Islet of Langerhans (tissue), 1 donor: ENCODE data around the gene TBX19.

ENCODE experiments used
- FAIRE-seq: peaks from one replicate; lab custom pipeline; 2011; peaks lifted over from hg19 to GRCh38; lab: Jason Lieb, UNC

TBX19 gene

GRCh38 chr1:168280296-168280927, at the start of gene TBX19:
TBX19 (plus strand) TSS chr1:168280877; CDS start chr1:168281091, 214 bp downstream.
- FAIRE-seq: no peak

GRCh38 chr1:168234846-168235547, 45.7 kb upstream of the TBX19 start:
- FAIRE-seq: no peak

- no peak for FAIRE-seq
These were observed 45.2 kb upstream of the TBX19 start for GRCh38 chr1:168235548-168235885.

DNA sequence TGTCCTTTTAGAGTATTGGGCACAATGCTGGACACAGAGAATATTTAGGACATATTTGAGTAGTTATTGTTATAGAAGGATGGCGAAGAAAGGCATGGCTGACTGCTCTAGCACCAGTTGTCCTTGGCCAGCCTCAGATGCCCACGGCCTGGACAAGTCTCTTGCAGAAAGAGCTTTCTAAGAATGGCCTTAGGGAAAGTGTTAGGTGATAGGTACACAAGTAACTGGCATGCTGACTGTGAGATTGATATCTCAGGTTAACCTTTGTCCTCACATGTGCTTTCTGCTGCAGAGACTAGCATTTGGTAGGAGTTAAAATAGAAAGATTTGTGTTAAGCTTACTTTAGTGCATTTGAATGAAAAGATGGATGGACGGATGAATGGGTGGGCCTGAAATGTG, 44.7 kb upstream of the TBX19 start:
- no peak for FAIRE-seq

DNA sequence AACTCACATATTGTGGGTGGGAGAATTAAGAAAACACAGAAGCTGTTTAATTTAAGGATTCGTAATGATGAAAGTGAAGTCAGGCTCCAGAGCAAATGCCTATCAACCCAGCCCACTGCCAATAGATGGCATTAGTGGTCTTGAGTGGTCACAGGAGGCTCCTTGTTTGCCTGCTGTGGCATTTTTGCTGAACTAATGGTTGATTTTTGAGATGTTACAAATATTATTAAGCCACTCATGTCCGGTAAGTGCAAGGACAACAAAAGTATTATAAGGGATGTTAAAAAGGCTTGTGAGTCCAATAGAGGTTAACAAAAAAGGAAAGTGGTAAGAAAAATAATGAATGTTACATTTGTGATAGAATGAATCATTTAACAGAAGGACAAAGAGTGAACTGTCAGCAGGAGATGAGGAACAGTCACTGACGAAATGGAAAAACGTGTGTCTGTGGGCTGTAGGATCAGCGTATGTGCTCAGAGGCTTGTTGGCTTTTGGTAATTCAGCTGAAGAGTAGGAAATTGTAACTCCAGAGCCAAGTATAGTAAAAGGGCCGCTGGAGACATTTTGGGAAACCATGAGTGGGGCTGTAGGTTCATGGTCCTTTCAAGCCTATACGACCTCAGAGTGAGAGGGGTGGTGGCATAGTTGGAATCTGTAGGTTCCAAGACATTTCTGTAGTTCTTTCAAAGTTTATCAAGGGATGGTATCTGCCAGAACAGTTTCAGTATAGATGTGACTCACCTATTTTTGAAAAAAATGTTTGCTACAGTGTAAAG, 43.7 kb upstream of the TBX19 start:
- no peak for FAIRE-seq

GRCh38 chr1:168243198-168243597, 37.5 kb upstream of the TBX19 start:
- FAIRE-seq: peak; percentile 17

GRCh38 chr1:168243636-168244212, 37.0 kb upstream of the TBX19 start:
- FAIRE-seq: no peak

GRCh38 chr1:168245042-168245441, 35.6 kb upstream of the TBX19 start:
- peak; percentile 53 for FAIRE-seq

- FAIRE-seq: no peak
These were observed 34.2 kb upstream of the TBX19 start for GRCh38 chr1:168246506-168246905.

GRCh38 chr1:168252204-168252733, 28.4 kb upstream of the TBX19 start:
- peak; percentile 73 for FAIRE-seq

DNA sequence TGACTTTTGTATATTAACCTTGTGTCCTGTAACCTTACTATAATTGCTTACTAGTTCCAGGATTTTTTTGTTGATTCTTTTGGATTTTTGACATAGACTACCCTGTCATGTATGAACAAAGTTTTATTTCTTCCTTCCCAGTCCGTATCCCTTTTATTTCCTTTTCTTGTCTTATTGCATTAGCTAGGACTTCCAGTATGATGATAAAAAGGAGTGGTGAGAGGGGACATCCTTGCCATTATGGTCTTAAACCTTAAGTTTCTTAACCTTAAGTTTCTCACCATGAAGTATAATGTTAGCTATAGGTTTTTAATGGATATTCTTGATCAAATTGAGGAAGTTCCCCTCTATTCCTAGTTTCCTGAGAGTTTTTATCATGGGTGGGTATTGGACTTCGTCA, 24.5 kb upstream of the TBX19 start:
- FAIRE-seq: no peak

DNA sequence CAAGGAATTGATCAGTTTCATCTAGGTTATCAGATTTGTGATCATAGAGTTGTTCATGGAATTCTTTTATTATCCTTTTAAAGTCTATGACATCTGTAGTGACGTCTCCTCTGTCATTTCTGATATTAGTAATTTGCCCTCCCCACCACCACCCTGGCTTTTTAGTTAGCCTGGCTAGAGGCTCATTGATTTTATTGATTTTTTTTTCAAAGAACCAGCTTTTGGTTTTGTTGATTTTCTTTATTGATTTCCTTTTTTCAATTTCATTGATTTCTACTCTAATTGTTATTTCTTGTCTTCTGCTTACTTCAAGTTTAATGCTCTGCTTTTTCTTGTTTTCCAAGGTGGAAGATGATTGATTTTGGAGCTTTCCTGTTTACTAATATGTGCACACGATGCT, 23.3 kb upstream of the TBX19 start:
- FAIRE-seq: no peak

DNA sequence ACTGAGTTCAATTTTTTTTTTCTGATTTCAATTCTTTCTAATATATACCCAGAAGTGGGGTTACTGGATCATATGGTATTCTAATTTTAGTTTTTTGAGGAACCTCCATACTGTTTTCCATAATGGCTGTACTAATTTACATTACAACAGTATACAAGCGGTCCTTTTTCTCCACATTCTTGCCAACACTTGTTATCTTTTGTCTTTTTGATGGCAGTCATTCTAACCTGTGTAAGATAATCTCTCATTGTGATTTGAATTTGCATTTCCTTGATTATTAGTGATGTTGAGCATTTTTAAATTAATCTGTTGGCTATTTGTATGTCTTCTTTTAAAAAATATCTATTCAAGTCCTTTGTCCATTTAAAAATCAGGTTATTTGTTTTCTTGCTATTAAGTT, 21.1 kb upstream of the TBX19 start:
- FAIRE-seq: no peak

DNA sequence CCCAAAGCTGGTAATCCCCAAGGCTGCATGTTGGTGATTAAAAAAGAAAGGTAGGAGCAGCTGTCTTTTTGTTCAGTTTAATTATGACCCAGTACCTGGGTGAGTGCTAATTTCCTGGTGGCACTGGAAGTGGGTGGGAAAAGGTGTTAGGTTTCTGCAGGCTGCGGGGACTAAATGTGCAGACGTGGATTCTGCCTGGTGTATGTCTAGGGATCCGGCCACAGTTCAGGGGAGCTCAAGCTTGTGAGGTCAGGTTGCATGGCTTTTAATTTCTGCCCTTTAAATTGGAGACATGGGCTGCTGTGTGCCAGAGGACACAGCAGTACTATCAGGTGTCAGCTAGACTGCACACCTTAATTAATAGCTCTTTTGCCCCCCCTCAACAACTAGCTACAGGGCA, 20.3 kb upstream of the TBX19 start:
- no peak for FAIRE-seq

GRCh38 chr1:168261390-168261789, 19.3 kb upstream of the TBX19 start:
- no peak for FAIRE-seq

GRCh38 chr1:168263130-168263529, 17.5 kb upstream of the TBX19 start:
- FAIRE-seq: no peak

DNA sequence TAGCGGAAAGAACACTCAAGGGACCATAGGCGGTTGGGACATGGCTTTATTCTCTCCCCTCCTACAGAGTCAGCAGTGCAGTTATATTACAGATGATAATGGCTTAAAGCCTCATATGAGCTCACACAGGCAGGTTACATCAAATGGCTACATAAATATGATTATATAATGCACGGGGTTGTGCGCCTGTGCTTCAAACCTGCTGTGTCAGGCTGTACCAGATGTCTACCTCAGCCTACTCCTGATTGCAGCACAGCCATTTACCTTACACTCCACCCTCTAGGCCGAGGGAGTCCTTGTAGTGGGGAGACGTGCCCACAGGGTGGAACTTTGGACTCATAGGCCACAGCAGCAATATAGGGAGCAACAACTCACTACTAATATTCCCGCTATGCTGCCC, 16.4 kb upstream of the TBX19 start:
- no peak for FAIRE-seq

- no peak for FAIRE-seq
These were observed 15.1 kb upstream of the TBX19 start for GRCh38 chr1:168265596-168265995.

- no peak for FAIRE-seq
These were observed 14.0 kb upstream of the TBX19 start for GRCh38 chr1:168266644-168267186.

GRCh38 chr1:168271636-168272035, 9.0 kb upstream of the TBX19 start:
- FAIRE-seq: no peak

- no peak for FAIRE-seq
These were observed 7.1 kb upstream of the TBX19 start for GRCh38 chr1:168273575-168273974.

DNA sequence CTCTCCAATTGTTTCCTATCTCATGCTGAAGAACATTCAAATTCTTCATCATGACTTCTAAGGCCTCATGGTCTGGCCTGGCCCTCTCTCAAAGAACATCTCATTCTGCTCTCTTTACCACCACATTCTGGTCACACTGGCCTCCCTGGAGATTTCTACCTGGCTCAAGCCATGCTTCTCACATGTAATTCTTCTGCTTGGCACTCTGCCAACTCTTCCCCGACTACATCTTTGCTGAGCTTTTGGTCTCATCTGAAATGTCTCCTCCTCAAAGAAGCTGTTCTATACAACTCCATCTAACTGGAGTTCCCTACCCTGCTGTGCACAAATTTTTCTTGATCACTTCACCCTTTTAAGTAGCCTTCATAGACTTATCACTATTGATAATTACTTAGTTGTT, 1.4 kb upstream of the TBX19 start:
- no peak for FAIRE-seq
